NCI-H2081 treated with DMSO at 0.1 percent for 48 hours (cell line): ENCODE results near the gene SPATS2L.

Experiments
- DNase-seq: peaks from one replicate; lab custom pipeline; 2025; lab: John Stamatoyannopoulos, UW

Gene SPATS2L

DNA sequence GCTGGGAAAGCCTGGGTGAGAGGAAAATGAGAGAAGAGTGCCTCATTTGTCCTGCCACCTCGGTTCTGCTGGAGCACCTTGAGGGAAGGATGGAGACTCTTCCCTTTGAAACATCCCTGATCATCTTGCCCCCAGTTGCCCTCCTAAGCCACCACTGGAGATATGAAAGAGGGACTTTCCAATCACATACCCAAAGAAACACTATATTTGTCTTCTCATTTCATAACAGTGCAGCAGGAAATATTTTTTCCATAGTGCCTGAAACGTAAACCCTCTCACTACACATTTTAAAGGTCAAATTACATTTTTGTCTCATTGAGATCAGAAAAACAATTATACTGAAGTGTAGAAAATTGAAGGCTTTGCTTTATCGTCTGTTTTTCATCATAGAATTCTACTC lies 140.1 kb downstream of the SPATS2L start:
- no peak for DNase-seq

DNA sequence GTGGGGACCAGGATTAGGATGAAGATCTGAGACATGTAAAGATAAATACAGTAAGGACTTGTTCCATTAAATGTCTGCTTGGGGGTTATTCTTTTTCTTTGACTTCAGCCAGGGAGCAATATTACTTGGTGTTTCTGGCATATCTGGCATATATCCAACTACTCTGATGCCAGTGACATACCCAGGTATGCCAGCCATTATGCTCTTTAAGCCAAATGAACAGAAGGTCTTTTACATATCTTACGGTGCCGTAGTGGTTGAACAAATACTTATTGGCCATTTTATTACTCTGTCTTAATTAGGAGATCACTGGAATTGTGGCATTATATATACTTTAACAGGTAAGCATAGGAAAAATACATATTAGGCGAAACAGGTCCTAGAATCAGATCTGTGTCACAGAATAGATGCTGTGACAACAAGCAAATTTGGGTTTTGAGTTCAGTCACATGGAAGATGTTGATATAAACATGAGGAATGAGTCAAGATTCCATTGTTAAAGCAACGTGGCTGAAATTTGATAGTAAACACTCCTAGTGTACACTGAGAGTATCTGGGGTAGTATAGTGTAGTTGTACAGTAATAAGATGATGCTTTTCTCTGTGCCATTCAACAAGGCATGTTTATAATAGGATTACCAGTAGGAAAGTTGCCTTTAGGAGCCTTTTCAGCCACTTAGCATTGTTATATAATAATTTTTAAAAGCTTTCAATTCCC lies 140.8 kb downstream of the SPATS2L start:
- no peak for DNase-seq

- DNase-seq: no peak
Observed at GRCh38 chr2:200448455-200448854, 142.0 kb downstream of the SPATS2L start.

GRCh38 chr2:200449149-200449548 lies 142.7 kb downstream of the SPATS2L start:
- no peak for DNase-seq

- no peak for DNase-seq
Observed at GRCh38 chr2:200450288-200450687, 143.8 kb downstream of the SPATS2L start.

DNA sequence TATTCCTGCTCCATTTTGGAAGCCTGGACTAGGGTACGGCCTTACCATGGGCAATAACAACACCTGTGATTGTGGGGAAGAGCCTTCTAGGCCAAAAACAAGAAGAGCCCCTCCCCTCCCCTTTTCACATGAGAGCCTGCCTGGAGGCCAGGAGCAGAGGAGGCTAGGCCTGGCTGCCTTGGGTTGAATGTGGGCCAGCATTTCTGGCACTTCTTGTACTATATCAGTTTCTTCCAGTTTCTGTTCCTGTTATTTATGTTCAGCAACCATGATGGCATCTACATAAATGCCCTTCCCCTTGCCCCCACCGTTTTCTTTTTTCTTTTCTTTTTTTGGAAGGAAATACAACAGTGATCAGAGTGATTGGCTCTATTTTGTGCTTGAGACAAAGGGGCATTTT lies 145.0 kb downstream of the SPATS2L start:
- DNase-seq: no peak

DNA sequence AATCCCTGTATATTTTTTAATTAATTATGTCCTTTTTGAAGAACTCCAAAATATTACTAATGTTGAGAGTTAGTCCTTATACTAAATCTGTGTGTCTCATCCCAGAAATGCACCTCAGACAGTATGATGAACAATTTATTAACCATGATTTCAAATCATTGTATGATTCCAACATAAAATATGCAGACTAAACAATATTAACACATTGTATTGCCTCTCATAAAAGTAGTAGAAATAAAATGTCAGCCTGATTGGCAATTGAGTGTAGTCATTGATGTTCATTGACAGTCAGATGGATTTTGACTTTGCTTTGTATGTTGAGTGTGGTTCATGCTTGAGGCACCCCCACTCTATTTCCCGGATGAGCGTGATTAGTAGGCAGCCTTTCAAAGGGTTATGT lies 145.9 kb downstream of the SPATS2L start:
- DNase-seq: no peak

GRCh38 chr2:200453142-200453852 lies 146.8 kb downstream of the SPATS2L start:
- no peak for DNase-seq

GRCh38 chr2:200453853-200454534 lies 147.5 kb downstream of the SPATS2L start:
- DNase-seq: no peak

DNA sequence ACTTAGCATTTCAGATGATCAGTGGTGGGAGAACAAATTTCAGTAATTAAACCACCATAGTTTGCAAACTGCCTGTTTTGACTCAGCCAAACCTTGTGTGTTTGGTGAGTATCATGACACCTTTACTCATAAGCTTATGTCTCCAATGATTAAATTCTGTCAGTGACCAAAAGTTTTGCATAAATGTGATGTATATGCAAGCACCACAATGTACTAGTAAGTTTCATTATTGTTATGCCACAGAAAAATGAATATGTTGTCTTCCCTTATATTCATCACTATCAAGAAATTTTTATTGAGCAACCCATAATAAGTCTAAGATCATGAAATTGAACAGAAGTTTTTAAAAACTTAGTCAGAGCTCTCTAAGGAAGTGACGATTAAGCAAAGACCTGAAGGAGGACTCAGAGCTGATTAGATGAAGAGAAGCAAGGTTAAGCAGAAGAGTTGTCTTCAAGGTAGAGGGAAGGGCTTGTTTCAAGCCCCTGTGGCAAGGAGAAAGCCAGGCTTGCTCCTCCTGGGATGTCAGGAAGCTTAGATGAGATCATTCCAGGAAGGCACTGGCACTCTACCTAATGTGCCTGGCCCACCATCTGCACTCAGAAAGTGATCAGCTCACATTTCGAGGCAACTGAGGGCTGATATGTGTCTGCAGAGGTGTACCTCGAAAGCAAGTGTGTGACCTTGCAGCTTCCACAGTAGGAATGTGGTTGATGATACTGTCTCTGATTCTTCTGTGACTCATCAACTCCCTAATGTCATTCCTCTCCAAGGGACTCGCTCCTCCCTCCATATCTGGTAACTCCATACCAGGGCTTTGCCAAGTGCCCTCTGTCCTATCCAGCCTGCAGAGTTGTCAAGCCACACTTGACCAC lies 148.7 kb downstream of the SPATS2L start:
- no peak for DNase-seq

GRCh38 chr2:200455958-200456421 lies 149.5 kb downstream of the SPATS2L start:
- no peak for DNase-seq

DNA sequence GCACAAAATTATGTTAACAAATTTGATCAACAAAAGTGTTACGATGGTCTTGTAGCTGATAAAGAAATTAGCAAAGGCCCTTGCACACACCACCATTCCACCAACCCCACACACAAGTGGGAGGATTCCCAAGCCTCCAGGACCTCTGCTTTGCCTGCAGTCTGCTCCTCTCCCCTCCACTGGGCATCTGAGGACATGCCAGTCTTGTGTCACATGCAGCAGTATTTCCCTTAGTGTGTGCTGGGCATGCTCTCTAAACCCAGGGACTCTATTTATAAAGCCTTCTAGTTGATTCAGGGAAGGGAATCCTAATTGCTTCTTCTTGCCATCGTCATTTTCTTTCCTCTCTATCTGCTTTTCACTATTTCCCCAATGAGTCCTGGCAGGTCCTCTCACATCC lies 150.1 kb downstream of the SPATS2L start:
- DNase-seq: no peak

DNA sequence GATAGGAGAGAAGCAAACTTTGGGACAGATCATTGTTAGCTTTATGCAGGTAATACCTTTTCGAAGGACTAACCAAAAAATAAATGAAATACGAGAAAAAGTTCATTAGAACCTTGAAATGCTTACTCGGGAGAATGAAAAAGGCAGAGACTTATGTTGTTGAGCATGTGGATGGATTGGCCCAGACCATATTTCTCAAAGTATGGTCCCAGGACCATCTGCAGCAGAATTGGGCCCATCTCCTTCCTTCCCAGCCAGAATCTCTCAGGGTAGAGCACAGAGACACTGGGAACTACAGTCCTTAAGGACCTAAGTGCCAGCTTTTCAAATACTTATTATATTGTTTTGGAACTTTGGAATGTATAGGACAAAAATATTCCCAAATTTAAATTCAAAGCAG lies 152.6 kb downstream of the SPATS2L start:
- no peak for DNase-seq

DNA sequence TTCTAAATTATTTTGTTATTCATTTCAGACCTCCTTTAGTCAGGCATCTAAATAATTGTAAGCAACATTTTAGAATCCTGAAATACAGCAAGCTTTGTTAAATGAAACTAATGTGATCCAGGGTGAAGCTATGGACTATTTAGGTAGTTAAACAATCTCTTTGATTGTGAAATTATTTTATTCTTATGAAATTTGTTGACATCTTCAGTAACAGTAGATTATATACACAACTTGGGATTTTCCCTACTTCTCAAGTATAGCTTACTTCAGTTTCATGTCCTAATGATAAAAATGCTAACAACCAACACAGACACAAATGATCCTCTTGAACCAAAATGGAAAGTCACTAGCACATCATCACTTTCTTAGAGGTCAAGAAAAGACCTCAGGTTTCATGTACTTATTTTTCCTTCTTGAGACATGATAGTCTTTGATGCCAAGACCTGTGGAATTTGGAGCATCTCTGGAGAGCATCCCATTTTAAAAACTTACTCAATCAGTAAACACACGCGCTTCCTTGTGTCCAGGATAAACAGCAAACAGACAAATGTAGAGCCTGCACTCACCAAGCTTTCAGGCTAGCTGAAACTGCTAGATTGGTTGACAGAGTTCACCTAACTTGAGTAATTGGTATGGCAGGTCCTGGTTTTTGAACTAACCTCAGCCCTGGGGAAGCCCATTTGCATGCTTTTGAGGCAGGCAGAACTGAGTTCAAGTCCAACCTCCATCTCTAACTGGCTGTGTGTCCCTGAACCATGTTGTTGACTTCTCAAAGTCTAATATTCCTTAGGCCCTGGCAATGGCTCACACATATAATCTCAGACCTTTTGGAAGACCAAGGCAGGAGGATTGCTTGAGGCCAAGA lies 155.6 kb downstream of the SPATS2L start:
- no peak for DNase-seq

DNA sequence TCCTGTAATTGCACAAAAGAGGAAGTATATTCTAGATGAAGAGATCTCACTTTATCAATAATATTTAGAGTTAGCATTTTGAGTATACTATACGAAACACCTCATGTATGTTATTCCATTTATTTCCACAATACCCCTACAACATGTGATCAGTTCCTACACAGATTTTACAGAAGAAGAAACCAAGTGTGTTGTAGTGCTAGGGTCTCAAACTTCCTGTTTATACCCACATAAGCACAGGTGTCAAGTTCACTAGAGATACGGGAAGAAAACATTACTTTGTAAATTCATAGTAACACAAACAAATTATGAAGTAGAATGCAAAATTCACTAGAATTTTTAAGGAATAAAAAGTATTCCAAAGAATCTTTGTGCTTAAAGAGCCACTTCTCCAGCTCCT lies 157.0 kb downstream of the SPATS2L start:
- no peak for DNase-seq

DNA sequence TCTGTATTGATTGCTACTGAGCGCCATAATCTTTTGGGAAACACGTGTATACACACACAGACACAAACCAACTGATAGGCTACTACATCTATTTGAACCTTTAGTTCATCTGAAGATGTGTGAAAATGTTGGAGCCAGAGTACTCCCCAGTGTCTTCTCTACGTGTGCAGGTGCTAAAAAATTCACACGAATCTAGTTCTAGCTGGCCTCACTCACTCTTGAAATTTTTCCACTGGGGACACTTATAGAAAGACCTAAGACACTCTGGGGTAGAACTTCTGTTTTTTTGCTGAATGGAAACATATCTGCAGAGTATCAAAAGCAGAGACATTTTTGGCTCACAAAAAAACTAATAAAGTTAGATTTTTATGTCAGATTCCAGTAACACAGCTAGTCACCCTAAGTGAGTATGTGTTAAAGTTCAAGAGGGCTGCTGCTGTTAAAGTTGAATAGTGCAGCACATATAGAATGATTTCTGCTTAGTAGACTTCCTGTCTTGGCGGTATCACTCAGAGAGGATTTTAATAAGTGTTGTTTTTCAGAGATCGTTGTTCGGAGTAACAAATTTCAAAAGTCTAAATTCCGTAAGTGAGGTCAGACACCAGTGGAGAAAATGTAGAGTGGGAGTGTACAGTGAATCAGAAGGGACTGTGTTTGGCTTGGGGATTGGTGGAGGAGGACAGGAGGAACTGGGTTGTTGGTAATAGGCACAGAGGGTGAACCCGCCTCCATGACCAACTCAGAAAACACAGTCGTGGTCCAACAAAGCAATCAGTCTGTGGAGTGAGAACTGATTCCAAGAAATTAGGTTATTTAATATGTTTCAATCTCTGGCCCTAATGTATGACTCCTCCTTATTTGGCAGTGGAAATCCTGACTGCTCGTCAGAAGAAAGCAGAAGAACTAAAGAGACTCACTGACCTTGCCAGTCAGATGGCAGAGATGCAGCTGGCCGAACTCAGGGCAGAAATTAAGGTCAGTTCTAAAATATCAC lies 160.2 kb downstream of the SPATS2L start:
- DNase-seq: no peak

DNA sequence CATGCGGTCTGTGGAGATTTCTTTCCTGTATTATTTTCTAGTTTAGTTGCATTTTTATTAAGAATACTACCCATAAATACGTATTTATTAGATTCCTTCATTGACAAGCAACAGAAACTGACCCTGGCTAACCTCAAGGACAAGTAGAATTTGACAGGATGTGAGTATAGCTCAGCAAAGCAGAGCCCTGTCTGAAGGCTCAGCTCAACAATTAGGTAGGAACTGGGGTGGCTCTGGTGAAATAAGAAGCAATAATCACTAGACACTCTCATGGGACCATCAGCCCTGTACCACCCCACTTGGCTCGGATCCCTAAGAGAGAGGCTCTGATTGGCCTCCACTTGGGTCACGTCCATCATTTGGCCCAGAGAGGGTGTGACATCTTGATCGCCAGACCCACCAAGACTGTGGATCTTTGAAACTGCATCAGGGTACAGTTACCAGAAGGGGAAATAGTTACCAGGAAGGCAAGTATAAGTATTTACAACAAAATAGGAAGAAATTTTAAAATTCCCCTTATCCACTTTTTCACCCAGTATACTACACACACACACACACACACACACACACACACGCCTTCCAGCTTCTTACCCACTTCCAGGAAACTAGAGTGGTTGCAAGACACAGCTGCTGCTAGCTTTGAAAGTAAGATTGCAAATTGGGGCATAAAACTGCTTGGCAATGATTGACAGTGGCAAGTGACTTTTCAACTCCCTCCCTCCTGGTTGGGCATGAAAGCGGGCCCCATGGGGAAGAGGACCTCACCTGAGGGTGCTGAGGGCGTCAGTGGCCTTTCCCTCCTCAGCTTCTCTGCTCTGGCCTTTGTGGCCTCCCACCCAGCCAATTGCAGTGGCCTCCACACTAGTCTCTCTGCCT lies 161.6 kb downstream of the SPATS2L start:
- DNase-seq: no peak

GRCh38 chr2:200469708-200470211 lies 163.3 kb downstream of the SPATS2L start:
- no peak for DNase-seq

GRCh38 chr2:200470230-200470629 lies 163.7 kb downstream of the SPATS2L start:
- no peak for DNase-seq
